GM23248 (cell line): ENCODE measurements around the gene UBE2V1.

Experiments used
- EZH2 ChIP-seq: fragments of 200-600 bp; sonication (generic); IDR thresholded peaks from 2 replicates; pipeline ENCODE4 v1.6.1; 2018; ENCODE audit warnings: antibody characterized with exemption, mild to moderate bottlenecking; ENCODE audit not compliant: insufficient read depth, poor library complexity, severe bottlenecking
- EZH2phosphoT487 ChIP-seq: fragments of 200-600 bp; sonication (generic); IDR thresholded peaks from 2 replicates; pipeline ENCODE4 v1.6.1; 2018; ENCODE audit warnings: antibody characterized with exemption, moderate library complexity, mild to moderate bottlenecking, low read depth; ENCODE audit not compliant: insufficient read depth

DNA sequence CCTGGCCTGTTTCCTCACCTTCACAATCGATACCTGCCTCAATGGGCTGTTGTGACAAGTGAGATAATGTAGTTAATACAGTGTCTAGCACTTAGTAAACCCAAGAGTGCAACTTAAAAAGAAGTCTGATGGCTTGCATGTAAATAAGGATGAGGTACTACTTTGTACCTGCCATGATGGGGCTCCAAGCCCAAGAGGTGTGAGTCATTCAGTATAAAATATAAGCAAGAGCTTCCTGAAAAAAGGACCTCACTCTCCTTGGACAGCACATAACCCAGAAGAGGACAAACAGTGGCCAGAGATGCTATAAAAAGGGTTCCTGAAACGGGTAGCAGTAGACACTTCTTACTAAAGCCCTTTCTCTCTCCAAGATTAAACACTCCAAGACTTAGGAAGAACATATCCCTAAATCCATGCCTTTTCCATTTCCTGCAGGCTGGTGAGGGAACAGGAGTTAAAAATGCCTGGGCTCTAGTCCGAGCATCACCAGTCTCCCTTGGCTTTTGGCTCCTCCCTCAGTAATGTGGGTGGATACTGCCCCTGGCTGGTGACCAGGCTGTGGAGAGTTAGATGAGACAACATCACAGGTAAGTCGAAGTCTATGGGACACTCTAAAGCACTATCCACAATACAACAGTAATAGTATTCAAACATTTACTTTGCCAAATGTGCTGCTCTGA is 4.3 kb downstream of the UBE2V1 start:
- TF ChIP-seq EZH2phosphoT487 (no peak), EZH2 (no peak)
